Fibroblast of lung (primary cell): ENCODE results near the gene THBS4. TPM values are rescaled to one million over a fixed set of nuclear protein-coding genes. Genes with fewer than 3 reads are reported as not detected.

ENCODE experiments used
- DNase-seq, 2 donors: peaks; one replicate each; pipeline versions ENCODE4 v3.0.0 to v3.0.0-alpha.2; 2010; ENCODE audit warnings: low read depth in 2 of 2
- H2AFZ ChIP-seq: 2 replicates; pipeline ENCODE4 v1.5.1; 2012; ENCODE audit warnings: low read length, control low read depth, inconsistent platforms
- H3K27ac ChIP-seq: 2 replicates; pipeline ENCODE4 v1.5.1; 2011; ENCODE audit warnings: low read length, control low read depth; ENCODE audit not compliant: insufficient read depth
- H3K27me3 ChIP-seq: 2 replicates; pipeline ENCODE4 v1.5.1; 2011; ENCODE audit warnings: mild to moderate bottlenecking, low read length; ENCODE audit not compliant: control insufficient read depth, insufficient read depth
- H3K36me3 ChIP-seq: 2 replicates; pipeline ENCODE4 v1.5.1; 2011; ENCODE audit warnings: low read length; ENCODE audit not compliant: control insufficient read depth, insufficient read depth
- H3K4me1 ChIP-seq: 2 replicates; pipeline ENCODE4 v1.5.1; 2011; ENCODE audit warnings: low read length; ENCODE audit not compliant: control insufficient read depth, insufficient read depth; ENCODE audit errors: extremely low read depth
- H3K4me2 ChIP-seq: 2 replicates; pipeline ENCODE4 v1.5.1; 2011; ENCODE audit warnings: low read length, control low read depth; ENCODE audit not compliant: insufficient read depth; ENCODE audit errors: extremely low read depth
- H3K4me3 ChIP-seq, 4 experiments: fragments of 200-600 bp in 1 of 4; sonication (generic) in 1 of 4; replicated peaks in 1 of 4; 2 replicates each; pipeline ENCODE4 v1.5.1; 2011 to 2016; ENCODE audit warnings: low read length in 4 of 4, low read depth in 3 of 4, mild to moderate bottlenecking in 3 of 4, control low read depth in 2 of 4, inconsistent platforms in 1 of 4, mixed read lengths in 1 of 4; ENCODE audit not compliant: insufficient read depth in 1 of 4; ENCODE audit errors: control extremely low read depth in 1 of 4
- H3K79me2 ChIP-seq: 2 replicates; pipeline ENCODE4 v1.5.1; 2012; ENCODE audit warnings: mild to moderate bottlenecking, low read length, inconsistent platforms; ENCODE audit not compliant: control insufficient read depth, insufficient read depth
- H3K9ac ChIP-seq: 2 replicates; pipeline ENCODE4 v1.5.1; 2011; ENCODE audit warnings: mild to moderate bottlenecking, low read length, control low read depth; ENCODE audit not compliant: insufficient read depth
- H3K9me3 ChIP-seq: 2 replicates; pipeline ENCODE4 v1.5.1; 2012; ENCODE audit warnings: low read depth, low read length; ENCODE audit not compliant: control insufficient read depth, insufficient read depth
- H4K20me1 ChIP-seq: 2 replicates; pipeline ENCODE4 v1.5.1; 2011; ENCODE audit warnings: low read length; ENCODE audit not compliant: control insufficient read depth, insufficient read depth; ENCODE audit errors: extremely low read depth
- CTCF ChIP-seq, 2 donors: IDR thresholded peaks in 1 of 2; conservative IDR thresholded peaks in 1 of 2; 1 replicate in 1 of 2; 2 replicates in 1 of 2; pipeline ENCODE4 v1.5.1; 2011 to 2012; ENCODE audit warnings: low read length in 2 of 2, control low read depth in 1 of 2, inconsistent platforms in 1 of 2, low read depth in 1 of 2, mild to moderate bottlenecking in 1 of 2
- EZH2 ChIP-seq: IDR thresholded peaks from 2 replicates; pipeline ENCODE4 v1.5.1; 2012; ENCODE audit warnings: low read length, control low read depth, mild to moderate bottlenecking; ENCODE audit errors: missing control alignments
- polyA plus RNA-seq, 2 donors: library from polyadenylated mRNA; depleted of rRNA in 1 of 2; stranded (reverse) in 1 of 2; unstranded in 1 of 2; fragments of >200 nt; gene quantifications; 2 replicates each; pipeline ENCODE4 v1.2.1, GENCODE V29; 2011 to 2012; ENCODE audit warnings: missing spikeins in 1 of 2
- total RNA-seq: library from RNA; depleted of rRNA; stranded (reverse); fragments of >200 nt; gene quantifications from 2 replicates; pipeline ENCODE4 v1.2.1, GENCODE V29; 2014

Gene THBS4
- total and polyA plus RNA-seq, 2 donors (not counting 1 experiment from before 2014, with no cell fraction given) = 0.11 to 1.5 TPM

GRCh38 chr5:80002677-80003076 lies 32.5 kb upstream of the THBS4 start:
- H3K27ac ChIP-seq = no peak overlapping the region
- no peak overlapping the region for H3K4me3 ChIP-seq
- TF ChIP-seq CTCF (conservative IDR thresholded peaks at IDR 0.05 in 1 of 2, IDR thresholded peaks at IDR 0.05 in 1 of 2; ENCODE audit: low read depth in 1 of 2, low read length in 2 of 2) = no peak
- TF ChIP-seq EZH2 = no peak
- H3K79me2 ChIP-seq = no peaks in the 10 kb centered on the region
- no peaks in the 10 kb centered on the region for H3K4me1 ChIP-seq
- no peak overlapping the region for H3K4me2 ChIP-seq
- H3K9me3 ChIP-seq = no peaks in the 10 kb centered on the region
- no peak overlapping the region for H3K9ac ChIP-seq
- H3K36me3 ChIP-seq = no peaks in the 10 kb centered on the region
- no peaks in the 10 kb centered on the region for H4K20me1 ChIP-seq
- no peak for DNase-seq
- no peaks in the 10 kb centered on the region for H3K27me3 ChIP-seq
- no peak overlapping the region for H2AFZ ChIP-seq

GRCh38 chr5:80008995-80009765 lies 26.0 kb upstream of the THBS4 start:
- Histone ChIP-seq H3K79me2 (no peaks in the 10 kb centered on the region), H3K4me2 (no peak overlapping the region), H3K4me3 (no peak overlapping the region), H3K9me3 (no peaks in the 10 kb centered on the region), H2AFZ (no peak overlapping the region), H3K27me3 (no peaks in the 10 kb centered on the region), H3K36me3 (no peaks in the 10 kb centered on the region), H3K9ac (no peak overlapping the region), H3K4me1 (no peaks in the 10 kb centered on the region), H4K20me1 (no peaks in the 10 kb centered on the region), H3K27ac (no peak overlapping the region)
- TF ChIP-seq EZH2 (no peak), CTCF (conservative IDR thresholded peaks at IDR 0.05 in 1 of 2, IDR thresholded peaks at IDR 0.05 in 1 of 2; ENCODE audit: low read depth in 1 of 2, low read length in 2 of 2) (no peak)
- no peak for DNase-seq

- no peak for DNase-seq
- no peaks in the 10 kb centered on the region for H3K36me3 ChIP-seq
- no peak overlapping the region for H2AFZ ChIP-seq
- no peak overlapping the region for H3K4me2 ChIP-seq
- TF ChIP-seq EZH2 = no peak
- TF ChIP-seq CTCF (conservative IDR thresholded peaks at IDR 0.05 in 1 of 2, IDR thresholded peaks at IDR 0.05 in 1 of 2; ENCODE audit: low read depth in 1 of 2, low read length in 2 of 2) = no peak
- no peaks in the 10 kb centered on the region for H3K79me2 ChIP-seq
- H3K9me3 ChIP-seq = no peaks in the 10 kb centered on the region
- H3K4me3 ChIP-seq = no peak overlapping the region
- no peaks in the 10 kb centered on the region for H4K20me1 ChIP-seq
- H3K27ac ChIP-seq = no peak overlapping the region
- H3K9ac ChIP-seq = no peak overlapping the region
- H3K27me3 ChIP-seq = no peaks in the 10 kb centered on the region
- H3K4me1 ChIP-seq = no peaks in the 10 kb centered on the region
Measured at GRCh38 chr5:80010754-80011392, 24.3 kb upstream of the THBS4 start.
